ENCODE data around the gene FGF11.

Gene FGF11

DNA sequence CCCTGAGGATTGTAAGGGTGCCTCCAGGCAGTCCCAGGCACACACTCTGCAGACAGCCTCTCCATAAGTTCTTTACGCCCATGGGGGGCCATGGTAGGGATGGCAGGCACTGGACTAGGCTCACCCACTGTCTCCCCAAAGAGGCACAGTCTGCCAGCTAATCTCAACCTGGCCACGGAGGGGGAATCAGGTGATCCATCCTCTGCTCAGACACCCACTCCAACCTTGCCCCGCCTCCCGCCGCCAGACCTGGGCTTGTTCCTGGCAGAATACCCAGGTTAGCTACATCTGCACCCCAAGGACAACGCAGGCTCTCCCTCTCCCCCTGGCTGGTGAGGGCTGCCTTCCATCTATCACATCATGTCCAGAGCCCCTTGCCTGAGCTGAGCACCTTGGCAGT lies 30.4 kb upstream of the FGF11 start:
- no peak for DNase-seq

DNA sequence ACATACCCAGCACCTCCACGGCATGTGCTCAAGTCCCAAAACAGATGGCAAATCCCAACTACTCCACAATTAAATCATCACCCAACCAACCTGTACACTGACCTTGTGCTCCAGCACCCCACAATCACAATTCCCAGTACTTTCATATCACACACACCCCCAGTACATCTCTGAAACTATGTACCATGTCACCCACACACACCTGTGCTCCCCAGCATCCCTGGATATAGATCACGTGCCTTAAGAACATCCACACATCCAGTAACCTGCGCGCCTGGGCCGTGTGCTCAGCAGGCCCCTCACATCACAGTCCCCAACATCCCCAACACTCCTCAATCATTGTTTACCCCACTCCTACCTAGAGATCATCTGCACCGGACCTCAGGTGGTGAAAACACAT lies 29.6 kb upstream of the FGF11 start:
- DNase-seq: no peak

DNA sequence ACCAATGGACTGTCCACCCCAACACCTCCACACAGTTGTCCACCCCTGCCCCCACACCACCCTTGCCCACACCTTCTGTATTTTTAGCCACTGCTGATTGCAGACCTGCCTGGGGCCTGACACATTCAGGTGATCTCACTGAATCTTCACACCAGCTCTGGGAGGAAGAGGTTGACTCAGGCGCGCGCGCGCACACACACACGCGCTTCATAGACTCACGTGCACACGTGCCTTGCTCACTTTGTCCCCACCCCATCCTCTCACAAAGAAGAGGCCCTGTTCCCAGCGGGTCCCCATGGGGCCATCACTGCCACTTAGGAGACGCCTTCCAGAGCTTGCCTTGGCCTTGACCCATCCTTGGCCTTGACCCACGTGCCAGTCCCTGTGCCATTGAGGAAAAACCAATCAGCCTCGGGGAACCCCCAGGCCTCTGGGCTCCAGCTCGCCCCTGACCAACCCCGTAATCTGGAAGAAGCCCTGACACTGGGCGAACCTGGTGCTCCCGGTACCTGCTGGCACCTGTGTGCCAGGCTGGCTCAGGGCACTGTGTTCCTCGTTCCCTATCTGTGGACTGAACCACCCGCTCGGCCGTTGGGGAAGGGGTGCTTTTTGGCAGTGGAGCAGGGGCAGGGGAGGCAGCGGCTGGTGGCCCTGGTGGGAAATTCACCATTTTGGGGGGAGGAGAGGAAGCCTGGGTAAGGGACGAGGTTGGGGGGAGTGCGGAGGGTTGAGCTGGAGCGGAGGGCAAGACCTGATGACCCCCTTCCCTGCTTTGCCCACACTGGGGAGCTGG lies 28.5 kb upstream of the FGF11 start:
- no peak for DNase-seq

DNA sequence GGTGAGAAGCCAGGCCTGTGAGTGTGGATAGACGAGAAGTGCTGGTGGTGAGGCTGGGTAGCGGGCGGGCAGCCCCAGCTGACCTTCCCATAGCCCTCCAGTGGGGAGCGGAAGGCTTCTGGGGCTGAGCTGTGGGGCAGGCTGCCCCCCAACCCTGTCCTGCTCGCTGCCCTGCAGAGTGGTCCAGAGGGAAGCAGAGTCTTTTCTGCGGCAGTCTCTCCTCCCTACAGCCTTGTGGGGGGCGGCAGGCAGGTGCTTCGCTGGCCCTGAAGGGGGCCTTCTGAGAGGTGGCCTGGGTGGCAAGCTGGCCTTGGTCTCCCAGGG lies 27.9 kb upstream of the FGF11 start:
- DNase-seq: no peak

DNA sequence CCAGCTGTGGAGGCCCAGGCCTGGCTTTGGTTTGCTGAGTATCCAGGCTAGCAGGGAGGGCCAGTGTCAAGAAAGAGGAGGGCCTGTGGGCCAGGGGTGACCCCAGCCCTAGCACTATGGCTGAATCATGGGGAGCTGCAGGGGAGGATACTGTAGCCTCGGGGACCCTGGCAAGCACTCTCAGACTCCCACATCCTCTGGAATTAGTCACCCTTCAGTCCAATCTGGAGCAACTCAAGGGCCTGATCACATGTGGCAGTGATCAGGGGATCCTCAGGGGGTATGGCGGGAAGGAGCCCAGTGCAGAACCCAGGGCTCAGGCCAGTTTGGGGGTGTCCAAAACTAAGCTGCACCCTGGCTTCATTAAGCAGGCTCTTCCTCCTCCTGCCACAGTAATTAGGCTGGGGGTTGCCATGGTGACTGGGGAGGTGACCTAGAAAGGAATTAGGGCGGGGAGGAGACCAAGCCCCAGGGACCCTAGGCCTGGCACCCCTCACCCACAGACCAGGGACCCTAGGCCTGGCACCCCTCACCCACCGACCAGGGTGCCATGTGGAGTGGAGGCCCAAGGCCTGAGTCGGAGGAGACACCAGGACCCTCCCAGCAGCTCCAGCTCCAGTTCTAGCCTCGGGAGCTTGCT lies 25.8 kb upstream of the FGF11 start:
- DNase-seq: no peak

DNA sequence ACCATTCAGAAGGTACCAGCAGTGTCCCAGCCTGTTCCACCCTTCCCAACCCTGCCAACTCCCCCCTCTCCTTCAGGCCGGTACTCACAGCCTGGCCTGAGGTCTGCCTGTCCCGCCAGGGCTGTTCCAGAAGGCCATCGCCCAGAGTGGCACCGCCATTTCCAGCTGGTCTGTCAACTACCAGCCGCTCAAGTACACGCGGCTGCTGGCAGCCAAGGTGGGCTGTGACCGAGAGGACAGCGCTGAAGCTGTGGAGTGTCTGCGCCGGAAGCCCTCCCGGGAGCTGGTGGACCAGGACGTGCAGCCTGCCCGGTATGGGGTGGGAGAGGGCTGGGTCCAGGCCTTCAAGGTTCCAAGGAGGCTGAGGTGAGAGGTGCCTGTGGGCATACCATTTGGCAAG lies 24.5 kb upstream of the FGF11 start:
- no peak for DNase-seq

DNA sequence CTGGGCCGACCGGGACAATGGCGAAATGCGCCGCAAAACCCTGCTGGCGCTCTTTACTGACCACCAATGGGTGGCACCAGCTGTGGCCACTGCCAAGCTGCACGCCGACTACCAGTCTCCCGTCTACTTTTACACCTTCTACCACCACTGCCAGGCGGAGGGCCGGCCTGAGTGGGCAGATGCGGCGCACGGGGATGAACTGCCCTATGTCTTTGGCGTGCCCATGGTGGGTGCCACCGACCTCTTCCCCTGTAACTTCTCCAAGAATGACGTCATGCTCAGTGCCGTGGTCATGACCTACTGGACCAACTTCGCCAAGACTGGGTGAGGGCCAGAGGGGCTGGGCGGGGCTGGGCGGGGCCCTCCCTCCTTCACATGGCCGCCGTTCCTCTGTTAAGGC lies 23.5 kb upstream of the FGF11 start:
- no peak for DNase-seq

DNA sequence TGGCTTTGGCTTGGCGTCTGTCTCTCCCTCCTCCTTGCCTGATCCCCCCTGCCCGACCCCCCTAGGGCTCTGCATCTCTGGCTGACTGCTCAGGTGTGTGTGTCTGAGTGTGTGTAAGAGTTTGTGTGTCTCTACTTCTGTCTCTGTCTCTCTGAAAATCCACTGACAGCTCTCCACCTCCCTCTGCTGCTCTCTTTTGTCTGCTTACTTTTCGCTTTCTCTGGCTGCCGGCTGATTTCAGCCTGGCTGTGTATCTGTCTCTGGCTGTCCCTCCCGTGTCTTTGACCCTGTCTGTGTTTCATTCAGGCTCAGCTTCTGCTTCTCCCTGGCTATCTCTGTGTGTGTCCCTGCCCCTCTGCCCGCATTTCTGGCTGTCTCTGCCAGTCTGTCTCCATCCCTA lies 23.0 kb upstream of the FGF11 start:
- no peak for DNase-seq

DNA sequence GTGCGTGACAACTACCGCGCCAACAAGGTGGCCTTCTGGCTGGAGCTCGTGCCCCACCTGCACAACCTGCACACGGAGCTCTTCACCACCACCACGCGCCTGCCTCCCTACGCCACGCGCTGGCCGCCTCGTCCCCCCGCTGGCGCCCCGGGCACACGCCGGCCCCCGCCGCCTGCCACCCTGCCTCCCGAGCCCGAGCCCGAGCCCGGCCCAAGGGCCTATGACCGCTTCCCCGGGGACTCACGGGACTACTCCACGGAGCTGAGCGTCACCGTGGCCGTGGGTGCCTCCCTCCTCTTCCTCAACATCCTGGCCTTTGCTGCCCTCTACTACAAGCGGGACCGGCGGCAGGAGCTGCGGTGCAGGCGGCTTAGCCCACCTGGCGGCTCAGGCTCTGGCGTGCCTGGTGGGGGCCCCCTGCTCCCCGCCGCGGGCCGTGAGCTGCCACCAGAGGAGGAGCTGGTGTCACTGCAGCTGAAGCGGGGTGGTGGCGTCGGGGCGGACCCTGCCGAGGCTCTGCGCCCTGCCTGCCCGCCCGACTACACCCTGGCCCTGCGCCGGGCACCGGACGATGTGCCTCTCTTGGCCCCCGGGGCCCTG lies 22.2 kb upstream of the FGF11 start:
- no peak for DNase-seq

DNA sequence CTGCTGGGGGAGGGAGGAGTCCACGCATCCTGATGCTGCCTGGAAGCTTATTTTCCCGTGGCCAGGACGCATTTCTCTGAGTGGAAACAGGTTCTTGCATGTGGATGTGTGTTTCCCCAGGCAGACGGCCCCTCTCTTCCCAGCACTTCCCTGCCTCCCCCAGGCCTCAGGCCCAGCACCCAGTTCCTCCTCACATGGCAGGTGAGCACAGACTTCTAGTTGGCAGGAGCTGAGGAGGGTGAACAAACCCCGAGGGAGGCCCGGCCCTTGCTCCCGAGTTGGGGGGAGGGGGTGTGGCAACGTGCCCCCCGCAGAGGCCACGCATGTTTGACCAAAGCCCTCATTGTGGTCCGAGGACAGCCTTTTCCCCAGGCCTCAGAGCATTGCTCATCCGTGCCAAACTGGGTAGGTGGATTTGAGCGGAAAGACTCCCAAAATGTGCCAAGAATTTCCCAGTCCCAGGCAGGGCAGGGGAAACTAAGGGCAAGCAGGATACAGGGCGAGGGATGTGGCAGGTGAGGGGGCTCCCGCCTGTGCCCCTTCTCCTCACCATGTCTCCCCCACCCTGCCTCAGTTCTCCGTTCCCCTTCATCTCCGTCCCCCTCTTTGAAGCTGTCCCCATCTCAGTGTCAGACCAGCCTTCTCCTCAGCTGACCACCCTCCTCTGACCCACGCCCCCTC lies 20.7 kb upstream of the FGF11 start:
- no peak for DNase-seq

DNA sequence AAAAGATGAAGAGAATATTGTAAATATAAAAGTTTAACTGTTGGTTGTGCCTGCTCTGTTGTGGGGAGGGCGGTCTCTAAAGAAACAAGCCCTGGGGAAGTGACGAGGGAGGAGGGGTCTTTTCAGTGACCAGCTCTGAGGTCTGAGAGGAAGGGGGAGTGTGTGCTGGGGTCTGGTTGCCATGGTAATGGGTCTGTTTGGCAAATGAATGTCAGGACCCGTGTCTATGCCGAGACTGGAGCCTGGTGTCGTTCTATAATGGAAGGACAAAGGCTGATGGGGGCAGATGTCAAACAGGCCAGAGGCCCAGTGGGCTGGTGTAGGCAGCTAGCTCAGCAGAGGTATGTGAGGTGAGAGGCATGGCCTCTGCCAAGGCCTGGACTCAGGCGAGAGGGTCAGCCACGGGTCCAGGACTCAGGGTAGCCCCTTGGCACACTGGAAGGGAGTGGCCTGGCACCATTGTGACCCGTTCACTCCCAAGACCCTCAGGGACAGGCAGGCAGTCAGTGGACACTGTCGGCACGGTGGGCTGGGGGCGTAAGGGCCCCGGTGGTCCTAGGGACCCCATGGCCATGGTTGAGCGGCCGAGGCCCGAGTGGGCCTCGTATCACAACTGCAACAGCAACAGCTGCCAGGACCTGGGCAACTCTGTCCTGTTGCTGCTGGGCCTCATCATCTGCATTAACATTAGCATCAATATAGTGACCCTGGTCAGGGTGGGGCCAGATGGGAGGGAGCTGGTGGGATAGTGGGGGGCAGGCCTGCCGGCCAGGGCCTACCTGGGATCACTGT lies 19.3 kb upstream of the FGF11 start, which contains the start of gene SPEM1:
Gene SPEM1, plus strand, starts transcription at position 506 of the 792 bp plus-strand sequence. Its CDS starts 61 bp downstream, at position 567.
- no peak for DNase-seq

DNA sequence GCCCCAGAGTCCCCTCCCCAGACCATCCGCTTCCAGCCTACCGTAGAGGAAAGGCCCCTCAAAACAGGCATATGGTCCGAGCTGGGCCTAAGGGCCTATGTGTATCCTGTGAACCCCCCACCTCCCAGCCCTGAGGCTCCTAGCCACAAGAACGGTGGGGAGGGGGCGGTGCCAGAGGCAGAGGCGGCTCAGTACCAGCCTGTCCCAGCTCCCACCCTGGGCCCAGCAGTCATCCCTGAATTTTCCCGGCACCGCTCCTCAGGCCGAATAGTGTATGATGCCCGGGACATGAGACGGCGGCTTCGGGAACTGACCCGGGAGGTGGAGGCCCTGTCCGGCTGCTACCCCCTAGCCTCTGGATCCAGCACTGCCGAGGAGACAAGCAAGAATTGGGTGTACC lies 18.1 kb upstream of the FGF11 start:
- no peak for DNase-seq

DNA sequence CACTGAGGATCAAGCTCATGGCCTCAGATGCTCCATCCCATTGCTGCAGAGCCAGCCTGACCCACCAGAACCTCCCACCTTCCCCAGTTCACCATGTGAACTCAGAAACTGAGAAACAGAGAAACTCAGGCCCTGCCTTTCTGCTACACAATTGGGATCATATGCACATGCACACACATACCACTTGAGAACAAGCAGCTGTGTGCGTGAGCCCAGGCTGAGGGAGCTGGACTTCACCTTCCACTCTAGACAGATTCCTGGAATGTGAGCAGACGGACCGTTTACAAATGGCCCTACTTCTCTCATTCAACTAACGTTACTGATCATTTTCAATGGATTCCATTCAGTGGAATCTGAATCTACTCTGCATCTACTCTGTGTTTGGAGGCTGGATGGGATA lies 15.6 kb upstream of the FGF11 start:
- DNase-seq: no peak

DNA sequence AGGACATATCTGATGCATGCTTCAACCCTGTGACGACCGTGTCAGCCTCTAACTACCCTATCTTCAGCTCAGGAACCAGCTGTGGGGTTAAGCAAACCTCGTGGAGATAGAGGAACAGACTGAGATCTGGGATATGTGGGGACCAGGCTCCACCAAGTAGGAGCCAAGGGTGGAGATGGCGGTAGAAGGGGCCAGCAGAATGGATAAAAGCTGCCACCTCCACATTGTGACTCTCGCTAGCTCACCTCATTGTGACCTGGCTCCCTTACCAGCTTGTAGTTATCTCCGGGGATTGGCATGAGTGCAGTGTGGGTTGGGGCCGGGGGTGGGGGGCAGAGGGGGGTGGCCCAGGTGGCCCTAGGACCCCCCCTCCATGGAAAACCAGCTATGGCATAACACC lies 14.0 kb upstream of the FGF11 start, which contains the start of gene SPEM2:
Gene SPEM2, plus strand, starts transcription at position 301 of the 400 bp plus-strand sequence. Its CDS starts 73 bp downstream, at position 374.
- DNase-seq: no peak

DNA sequence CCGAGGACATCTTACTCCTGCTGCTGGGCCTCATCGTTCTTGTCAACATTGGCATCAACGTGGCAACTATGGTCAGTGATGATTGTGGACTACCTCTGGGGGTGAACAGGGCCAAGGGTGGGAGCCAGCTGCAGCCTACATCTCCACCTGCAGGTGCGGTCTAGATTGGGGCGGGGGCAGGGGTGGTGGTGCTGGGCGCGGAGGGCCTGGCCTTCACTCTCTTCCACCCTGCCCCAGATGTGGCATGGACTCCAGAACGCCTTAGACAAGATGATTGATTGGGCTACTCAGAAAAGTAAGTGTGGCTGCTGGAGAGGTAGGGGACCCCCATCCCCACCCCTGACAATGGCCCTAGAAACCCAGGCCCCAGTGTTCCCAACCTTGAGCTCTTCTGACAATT lies 13.6 kb upstream of the FGF11 start:
- no peak for DNase-seq

DNA sequence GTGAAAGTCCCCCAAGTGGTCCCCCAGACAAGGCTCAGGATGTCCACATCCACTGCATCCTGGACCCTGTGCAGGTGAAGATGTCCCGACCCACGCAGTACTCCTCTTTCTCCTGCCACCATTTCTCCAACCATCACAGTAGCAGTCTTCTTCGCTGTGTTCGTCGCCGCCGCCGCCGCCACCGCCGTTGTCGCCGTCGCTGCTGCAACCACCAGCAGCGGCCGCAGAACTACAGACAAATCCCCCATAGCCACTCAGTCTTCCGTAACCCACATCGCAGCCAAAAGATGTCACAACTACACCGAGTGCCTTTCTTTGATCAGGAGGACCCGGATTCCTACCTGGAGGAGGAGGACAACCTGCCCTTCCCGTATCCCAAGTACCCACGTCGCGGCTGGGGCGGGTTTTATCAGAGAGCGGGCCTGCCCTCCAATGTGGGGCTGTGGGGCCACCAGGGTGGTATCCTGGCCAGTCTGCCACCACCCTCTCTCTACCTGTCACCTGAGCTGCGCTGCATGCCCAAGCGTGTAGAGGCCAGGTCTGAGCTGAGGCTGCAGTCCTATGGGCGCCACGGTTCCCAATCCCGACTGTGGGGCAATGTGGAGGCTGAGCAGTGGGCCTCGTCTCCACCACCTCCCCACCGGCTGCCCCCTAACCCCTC lies 13.0 kb upstream of the FGF11 start:
- DNase-seq: no peak

DNA sequence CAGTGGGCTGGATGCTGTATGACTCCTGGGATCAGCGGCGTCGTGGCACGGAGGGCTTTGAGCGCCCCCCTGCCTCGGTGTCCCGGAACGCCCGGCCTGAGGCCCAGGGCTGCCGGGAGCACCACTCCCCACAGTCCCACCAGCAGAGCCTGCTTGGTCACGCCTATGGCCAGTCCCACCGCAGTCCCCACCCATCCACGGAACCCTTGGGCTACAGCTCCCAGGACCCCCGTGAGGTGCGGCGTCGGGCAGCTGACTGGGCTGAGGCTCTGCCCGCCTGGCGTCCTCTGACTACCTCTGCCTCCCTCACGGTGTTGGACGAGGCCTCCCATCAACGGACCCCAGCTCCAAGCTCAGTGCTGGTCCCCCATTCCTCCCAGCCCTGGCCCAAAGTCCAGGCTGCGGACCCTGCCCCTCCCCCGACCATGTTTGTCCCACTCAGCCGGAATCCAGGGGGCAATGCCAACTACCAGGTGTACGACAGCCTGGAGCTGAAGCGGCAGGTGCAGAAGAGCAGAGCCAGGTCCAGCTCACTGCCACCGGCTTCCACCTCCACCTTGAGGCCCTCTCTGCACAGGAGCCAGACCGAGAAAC lies 12.3 kb upstream of the FGF11 start:
- DNase-seq: no peak

DNA sequence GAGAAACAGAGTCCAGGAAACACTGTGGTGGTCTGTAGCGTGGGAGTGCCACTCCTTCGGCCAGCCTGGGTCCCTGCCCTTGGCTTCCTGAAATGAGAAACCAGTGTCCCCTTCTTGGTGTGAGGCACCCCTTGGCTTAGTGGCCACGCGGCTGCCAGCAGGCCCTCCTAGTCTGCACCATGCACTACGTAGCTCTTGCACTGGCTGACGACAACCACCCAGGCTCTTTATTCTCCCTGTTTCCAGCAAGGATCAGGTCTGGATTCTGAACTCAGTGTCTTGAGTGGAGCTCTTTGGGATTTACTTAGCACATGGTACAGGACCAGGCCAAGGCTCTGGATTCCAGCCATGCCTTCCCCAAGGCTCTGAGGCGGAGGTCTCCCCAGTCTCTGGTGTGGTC lies 11.8 kb upstream of the FGF11 start:
- no peak for DNase-seq

DNA sequence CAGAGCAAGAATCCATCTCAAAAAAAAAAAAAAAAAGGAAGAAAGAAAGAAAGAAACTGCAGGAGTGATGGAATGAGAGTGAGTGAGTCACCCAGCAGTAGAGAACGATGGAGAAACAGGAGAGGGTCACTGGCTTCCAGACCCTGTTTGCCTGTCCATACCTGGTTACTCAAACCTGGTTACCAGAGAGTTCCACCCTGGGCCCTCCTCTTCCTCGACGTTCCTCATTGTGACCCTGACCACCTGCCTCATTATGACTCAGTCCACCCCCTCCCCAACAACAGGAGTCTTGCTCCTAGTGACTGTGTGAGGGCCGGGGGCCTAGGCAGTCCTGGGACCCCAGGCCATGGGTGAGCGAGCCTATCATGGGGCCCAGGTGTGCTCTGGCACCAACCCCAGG lies 10.8 kb upstream of the FGF11 start, which contains the start of gene SPEM3:
Gene SPEM3, plus strand, starts transcription at position 301 of the 400 bp plus-strand sequence. Its CDS starts 46 bp downstream, at position 347.
- no peak for DNase-seq

DNA sequence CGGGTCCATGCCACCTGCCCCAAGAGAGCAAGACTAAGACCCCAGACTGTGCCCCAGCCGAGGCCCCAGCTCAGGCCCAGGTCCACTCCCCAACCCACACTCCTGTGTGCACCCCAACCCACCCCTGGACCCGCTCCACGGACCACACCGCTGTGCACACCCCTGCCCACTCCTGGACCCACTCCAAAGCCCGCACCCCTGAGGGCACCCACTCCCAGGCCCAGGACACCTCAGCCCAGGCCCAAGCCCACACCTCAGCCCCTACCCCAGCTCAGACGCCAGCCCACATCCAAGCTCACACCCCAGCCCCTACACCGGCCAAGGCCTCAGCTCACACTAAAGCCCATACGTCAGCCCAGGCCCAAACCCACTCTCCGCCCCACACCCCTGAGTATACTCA lies 9.6 kb upstream of the FGF11 start:
- DNase-seq: no peak

DNA sequence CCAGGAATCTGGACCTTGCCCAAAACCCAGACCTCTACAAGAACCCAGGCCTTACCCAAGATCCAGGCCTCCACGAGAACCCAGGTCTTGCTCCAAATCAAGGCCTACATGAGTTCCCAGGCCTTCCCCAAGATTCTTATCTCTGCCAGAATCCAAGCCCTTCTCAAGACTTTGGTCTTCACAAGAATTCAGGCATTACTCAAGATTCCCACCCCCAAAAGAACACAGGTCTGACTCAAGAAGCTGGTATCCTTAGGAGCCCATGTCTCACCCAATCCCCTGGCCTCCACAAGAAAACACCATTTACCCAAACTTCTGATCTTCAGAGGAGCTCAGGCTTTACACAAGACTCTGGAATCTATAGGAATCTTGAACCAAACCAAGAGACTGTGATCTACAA lies 8.1 kb upstream of the FGF11 start:
- no peak for DNase-seq

DNA sequence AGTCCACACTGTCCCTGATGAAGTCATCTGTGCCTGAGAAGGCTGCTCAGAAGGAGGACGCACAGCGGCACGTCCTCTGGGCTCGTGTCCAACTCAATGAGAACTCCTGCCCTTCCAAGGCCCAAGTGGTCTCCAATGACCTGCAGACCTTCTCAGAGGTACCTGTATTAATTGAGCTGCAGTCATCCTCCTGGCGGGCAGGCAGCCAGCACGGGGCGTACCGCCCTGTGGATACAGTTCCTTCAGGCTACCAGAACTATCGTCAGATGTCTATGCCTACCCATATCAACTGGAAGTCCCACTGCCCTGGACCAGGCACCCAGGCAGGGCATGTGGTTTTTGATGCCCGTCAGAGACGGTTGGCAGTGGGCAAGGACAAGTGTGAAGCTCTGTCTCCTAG lies 7.0 kb upstream of the FGF11 start:
- no peak for DNase-seq

All from central memory CD4-positive, alpha-beta T cell (primary cell).